OCI-LY7 (cell line): ENCODE measurements around the gene ACVR1C.

Source experiments
- CTCF ChIP-seq: fragments of 200-600 bp; sonication (generic); conservative IDR thresholded peaks from 2 replicates; pipeline ENCODE4 v1.5.1; 2014; ENCODE audit warnings: mild to moderate bottlenecking, antibody characterized with exemption, low read length, moderate library complexity, mixed read lengths
- EZH2phosphoT487 ChIP-seq: fragments of 200-600 bp; sonication (generic); IDR thresholded peaks from 2 replicates; pipeline ENCODE4 v1.6.1; 2018; ENCODE audit warnings: low read depth, borderline replicate concordance, mild to moderate bottlenecking, mixed run types, antibody characterized with exemption, low read length, moderate library complexity, mixed read lengths

- TF ChIP-seq CTCF (no peak), EZH2phosphoT487 (no peak)
These were observed 7.7 kb downstream of the ACVR1C start for GRCh38 chr2:157620956-157621355.
